GM12878 (cell line): Measurements from ENCODE around the gene SLC29A2. TPM values are rescaled to one million over a fixed set of nuclear protein-coding genes. Genes with fewer than 3 reads are reported as not detected.
A peak's percentile ranks its signal among the peaks of the same experiment; 100 is the strongest.

ENCODE experiments used
- ATF7 ChIP-seq: fragments of 450-650 bp; IDR thresholded peaks from 2 replicates; pipeline ENCODE4 v1.6.1; 2016; ENCODE audit warnings: low read depth, mild to moderate bottlenecking
- BHLHE40 ChIP-seq, 2 experiments: fragments of 450-650 bp in 1 of 2; IDR thresholded peaks; 2 replicates each; pipeline ENCODE4 v1.6.1; 2011 to 2017; ENCODE audit warnings: low read depth in 2 of 2, borderline replicate concordance in 1 of 2, improper control_type of control experiment in 1 of 2, low read length in 1 of 2, mild to moderate bottlenecking in 1 of 2
- BRCA1 ChIP-seq: IDR thresholded peaks from 2 replicates; pipeline ENCODE4 v1.6.1; 2011; ENCODE audit warnings: low read depth, low read length, improper control_type of control experiment
- CBX5 ChIP-seq: sonication (generic); IDR thresholded peaks from 2 replicates; pipeline ENCODE4 v1.6.1; 2016; ENCODE audit warnings: low read depth, moderate library complexity, mild to moderate bottlenecking, inconsistent platforms
- EGR1 ChIP-seq, 2 experiments: IDR thresholded peaks; 1 replicate in 1 of 2; 2 replicates in 1 of 2; pipeline ENCODE4 v1.6.1; 2011 to 2012; ENCODE audit warnings: low read depth in 2 of 2, low read length in 2 of 2, borderline replicate concordance in 1 of 2, mild to moderate bottlenecking in 1 of 2, moderate library complexity in 1 of 2
- FOS ChIP-seq: IDR thresholded peaks from 3 replicates; pipeline ENCODE4 v1.6.1; 2011; ENCODE audit warnings: borderline replicate concordance; ENCODE audit not compliant: insufficient read length; ENCODE audit errors: extremely low read depth
- NFXL1 ChIP-seq: fragments of 450-650 bp; IDR thresholded peaks from 2 replicates; pipeline ENCODE4 v1.6.1; 2017; ENCODE audit warnings: antibody characterized with exemption, mild to moderate bottlenecking, borderline replicate concordance
- RUNX3 ChIP-seq: IDR thresholded peaks from 2 replicates; pipeline ENCODE4 v1.6.1; 2012; ENCODE audit warnings: low read length, inconsistent platforms
- SP1 ChIP-seq: IDR thresholded peaks from one replicate; pipeline ENCODE4 v1.6.1; 2011; ENCODE audit warnings: low read depth, low read length
- SUZ12 ChIP-seq: fragments of 200-600 bp; sonication (generic); IDR thresholded peaks from one replicate; pipeline ENCODE4 v1.6.1; 2018; ENCODE audit warnings: antibody characterized with exemption, mild to moderate bottlenecking; ENCODE audit not compliant: unreplicated experiment
- YY1 ChIP-seq: IDR thresholded peaks from 2 replicates; pipeline ENCODE4 v1.6.1; 2011; ENCODE audit warnings: low read depth, mild to moderate bottlenecking, low read length
- ZNF622 ChIP-seq: fragments of 450-650 bp; IDR thresholded peaks from 2 replicates; pipeline ENCODE4 v1.6.1; 2017; ENCODE audit warnings: mild to moderate bottlenecking, inconsistent platforms
- ZZZ3 ChIP-seq: IDR thresholded peaks from 2 replicates; pipeline ENCODE4 v1.6.1; 2011; ENCODE audit warnings: low read depth; ENCODE audit not compliant: control insufficient read depth, insufficient read length
- polyA plus RNA-seq, 11 experiments: library from polyadenylated mRNA; depleted of rRNA in 4 of 11; unstranded in 6 of 11; stranded (reverse) in 5 of 11; fragments of >200 nt; fragmentation: Nextera tagmentation in 4 of 11; fragmentation: Illumina TruSeq in 1 of 11; extraction: Ambion mirVana in 4 of 11; extraction: Trizol in 1 of 11; gene quantifications; 1 replicate in 1 of 11; 2 replicates in 10 of 11; pipeline versions ENCODE4 v1.2.1 to v1.2.3, GENCODE V29; 2011 to 2016; ENCODE audit warnings: inconsistent platforms in 2 of 11, missing spikeins in 2 of 11, low read depth in 1 of 11
- total RNA-seq, 4 experiments: library from RNA; depleted of rRNA in 3 of 4; stranded (reverse); fragments of >200 nt in 3 of 4; fragmentation: Illumina TruSeq in 1 of 4; extraction: Trizol in 1 of 4; gene quantifications; 2 replicates each; pipeline versions ENCODE4 v1.2.1 to v1.2.3, GENCODE V29; 2013 to 2021
- TF ChIP-seq, protein P1 (sequence below): IDR thresholded peaks from 2 replicates; pipeline ENCODE4 v1.6.1; 2011; ENCODE audit warnings: low read depth, mild to moderate bottlenecking, low read length, moderate library complexity, borderline replicate concordance; ENCODE audit errors: extremely low read depth
- TF ChIP-seq, protein P2 (sequence below): IDR thresholded peaks from 2 replicates; pipeline ENCODE4 v1.6.1; 2012; ENCODE audit warnings: improper control_type of control experiment, low read depth, low read length; ENCODE audit not compliant: insufficient replicate concordance
- TF ChIP-seq, protein P3 (sequence below): fragments of 450-650 bp; IDR thresholded peaks from 2 replicates; pipeline ENCODE4 v1.6.1; 2017; ENCODE audit warnings: mild to moderate bottlenecking
- TF ChIP-seq, protein P4 (sequence below): IDR thresholded peaks from 2 replicates; pipeline ENCODE4 v1.6.1; 2012; ENCODE audit warnings: low read depth, low read length, improper control_type of control experiment
- TF ChIP-seq, protein P5 (sequence below): fragments of 450-650 bp; IDR thresholded peaks from 2 replicates; pipeline ENCODE4 v1.6.1; 2017; ENCODE audit warnings: borderline replicate concordance

Gene SLC29A2
- total and polyA plus RNA-seq, 10 of the 15 experiments (the other 5 are each of a cell fraction or from before 2014, with no cell fraction given), result 0.27 to 7.5 (median 2.2) TPM

DNA sequence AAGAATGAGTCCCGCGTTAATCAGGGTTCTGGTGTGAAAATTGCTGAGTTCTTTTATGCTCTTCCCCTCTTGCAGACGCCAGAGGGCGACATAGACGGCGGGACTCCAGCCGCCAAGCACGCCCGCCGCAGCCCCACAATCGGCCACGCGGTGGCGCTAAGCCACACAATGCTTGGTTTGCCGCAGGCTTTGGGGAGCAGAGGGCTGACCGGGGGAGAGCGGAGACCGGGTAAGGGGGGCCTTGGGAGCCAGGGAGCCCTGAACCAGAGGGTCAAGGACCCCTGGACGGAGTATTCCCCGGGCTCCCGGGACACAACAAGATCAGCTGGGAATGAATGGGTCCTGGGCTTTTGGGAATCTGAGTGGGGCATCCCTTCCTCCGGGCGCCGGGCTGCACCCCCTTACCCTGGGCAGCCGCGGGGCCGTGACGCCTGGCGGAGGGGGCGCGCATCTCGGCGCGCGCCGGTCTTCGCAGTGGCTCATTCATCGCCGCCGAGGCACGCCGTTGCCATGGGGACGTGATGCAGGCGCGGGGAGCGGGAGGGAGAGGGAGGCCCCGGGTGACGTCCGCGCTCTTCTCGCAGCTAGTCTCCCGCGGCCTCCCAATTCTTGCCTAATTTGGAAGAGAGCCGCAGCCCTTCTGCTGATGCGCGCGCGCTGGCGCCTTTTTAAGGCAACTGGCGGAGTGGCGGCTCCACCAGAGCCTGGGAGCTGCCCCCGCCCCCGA is 37.1 kb upstream of the SLC29A2 start (continued):
- TF ChIP-seq CBX5 (no peak), SUZ12 (no peak), RUNX3 (peak; percentile 73), SP1 (peak; percentile 32), ZNF622 (no peak), EGR1 (IDR thresholded peaks at IDR 0.05; ENCODE audit: borderline replicate concordance in 1 of 2, low read depth in 2 of 2, low read length in 2 of 2) (no peak), FOS (no peak), YY1 (peak; percentile 83), ZZZ3 (no peak), BHLHE40 (IDR thresholded peaks at IDR 0.05; ENCODE audit: borderline replicate concordance in 1 of 2, low read depth in 2 of 2, low read length in 1 of 2) (peak; percentile 40 to 65), ATF7 (no peak), BRCA1 (no peak), NFXL1 (no peak)
- TF ChIP-seq, protein P1, sequence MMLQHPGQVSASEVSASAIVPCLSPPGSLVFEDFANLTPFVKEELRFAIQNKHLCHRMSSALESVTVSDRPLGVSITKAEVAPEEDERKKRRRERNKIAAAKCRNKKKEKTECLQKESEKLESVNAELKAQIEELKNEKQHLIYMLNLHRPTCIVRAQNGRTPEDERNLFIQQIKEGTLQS, result 0 out of 2 replicates have a peak, but pooled peaks have one; percentile 39
- TF ChIP-seq, protein P2, sequence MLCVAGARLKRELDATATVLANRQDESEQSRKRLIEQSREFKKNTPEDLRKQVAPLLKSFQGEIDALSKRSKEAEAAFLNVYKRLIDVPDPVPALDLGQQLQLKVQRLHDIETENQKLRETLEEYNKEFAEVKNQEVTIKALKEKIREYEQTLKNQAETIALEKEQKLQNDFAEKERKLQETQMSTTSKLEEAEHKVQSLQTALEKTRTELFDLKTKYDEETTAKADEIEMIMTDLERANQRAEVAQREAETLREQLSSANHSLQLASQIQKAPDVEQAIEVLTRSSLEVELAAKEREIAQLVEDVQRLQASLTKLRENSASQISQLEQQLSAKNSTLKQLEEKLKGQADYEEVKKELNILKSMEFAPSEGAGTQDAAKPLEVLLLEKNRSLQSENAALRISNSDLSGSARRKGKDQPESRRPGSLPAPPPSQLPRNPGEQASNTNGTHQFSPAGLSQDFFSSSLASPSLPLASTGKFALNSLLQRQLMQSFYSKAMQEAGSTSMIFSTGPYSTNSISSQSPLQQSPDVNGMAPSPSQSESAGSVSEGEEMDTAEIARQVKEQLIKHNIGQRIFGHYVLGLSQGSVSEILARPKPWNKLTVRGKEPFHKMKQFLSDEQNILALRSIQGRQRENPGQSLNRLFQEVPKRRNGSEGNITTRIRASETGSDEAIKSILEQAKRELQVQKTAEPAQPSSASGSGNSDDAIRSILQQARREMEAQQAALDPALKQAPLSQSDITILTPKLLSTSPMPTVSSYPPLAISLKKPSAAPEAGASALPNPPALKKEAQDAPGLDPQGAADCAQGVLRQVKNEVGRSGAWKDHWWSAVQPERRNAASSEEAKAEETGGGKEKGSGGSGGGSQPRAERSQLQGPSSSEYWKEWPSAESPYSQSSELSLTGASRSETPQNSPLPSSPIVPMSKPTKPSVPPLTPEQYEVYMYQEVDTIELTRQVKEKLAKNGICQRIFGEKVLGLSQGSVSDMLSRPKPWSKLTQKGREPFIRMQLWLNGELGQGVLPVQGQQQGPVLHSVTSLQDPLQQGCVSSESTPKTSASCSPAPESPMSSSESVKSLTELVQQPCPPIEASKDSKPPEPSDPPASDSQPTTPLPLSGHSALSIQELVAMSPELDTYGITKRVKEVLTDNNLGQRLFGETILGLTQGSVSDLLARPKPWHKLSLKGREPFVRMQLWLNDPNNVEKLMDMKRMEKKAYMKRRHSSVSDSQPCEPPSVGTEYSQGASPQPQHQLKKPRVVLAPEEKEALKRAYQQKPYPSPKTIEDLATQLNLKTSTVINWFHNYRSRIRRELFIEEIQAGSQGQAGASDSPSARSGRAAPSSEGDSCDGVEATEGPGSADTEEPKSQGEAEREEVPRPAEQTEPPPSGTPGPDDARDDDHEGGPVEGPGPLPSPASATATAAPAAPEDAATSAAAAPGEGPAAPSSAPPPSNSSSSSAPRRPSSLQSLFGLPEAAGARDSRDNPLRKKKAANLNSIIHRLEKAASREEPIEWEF, result no peak
- TF ChIP-seq, protein P3, sequence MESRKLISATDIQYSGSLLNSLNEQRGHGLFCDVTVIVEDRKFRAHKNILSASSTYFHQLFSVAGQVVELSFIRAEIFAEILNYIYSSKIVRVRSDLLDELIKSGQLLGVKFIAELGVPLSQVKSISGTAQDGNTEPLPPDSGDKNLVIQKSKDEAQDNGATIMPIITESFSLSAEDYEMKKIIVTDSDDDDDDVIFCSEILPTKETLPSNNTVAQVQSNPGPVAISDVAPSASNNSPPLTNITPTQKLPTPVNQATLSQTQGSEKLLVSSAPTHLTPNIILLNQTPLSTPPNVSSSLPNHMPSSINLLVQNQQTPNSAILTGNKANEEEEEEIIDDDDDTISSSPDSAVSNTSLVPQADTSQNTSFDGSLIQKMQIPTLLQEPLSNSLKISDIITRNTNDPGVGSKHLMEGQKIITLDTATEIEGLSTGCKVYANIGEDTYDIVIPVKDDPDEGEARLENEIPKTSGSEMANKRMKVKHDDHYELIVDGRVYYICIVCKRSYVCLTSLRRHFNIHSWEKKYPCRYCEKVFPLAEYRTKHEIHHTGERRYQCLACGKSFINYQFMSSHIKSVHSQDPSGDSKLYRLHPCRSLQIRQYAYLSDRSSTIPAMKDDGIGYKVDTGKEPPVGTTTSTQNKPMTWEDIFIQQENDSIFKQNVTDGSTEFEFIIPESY, result no peak
- TF ChIP-seq, protein P4, sequence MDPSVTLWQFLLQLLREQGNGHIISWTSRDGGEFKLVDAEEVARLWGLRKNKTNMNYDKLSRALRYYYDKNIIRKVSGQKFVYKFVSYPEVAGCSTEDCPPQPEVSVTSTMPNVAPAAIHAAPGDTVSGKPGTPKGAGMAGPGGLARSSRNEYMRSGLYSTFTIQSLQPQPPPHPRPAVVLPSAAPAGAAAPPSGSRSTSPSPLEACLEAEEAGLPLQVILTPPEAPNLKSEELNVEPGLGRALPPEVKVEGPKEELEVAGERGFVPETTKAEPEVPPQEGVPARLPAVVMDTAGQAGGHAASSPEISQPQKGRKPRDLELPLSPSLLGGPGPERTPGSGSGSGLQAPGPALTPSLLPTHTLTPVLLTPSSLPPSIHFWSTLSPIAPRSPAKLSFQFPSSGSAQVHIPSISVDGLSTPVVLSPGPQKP, result no peak
- TF ChIP-seq, protein P5, sequence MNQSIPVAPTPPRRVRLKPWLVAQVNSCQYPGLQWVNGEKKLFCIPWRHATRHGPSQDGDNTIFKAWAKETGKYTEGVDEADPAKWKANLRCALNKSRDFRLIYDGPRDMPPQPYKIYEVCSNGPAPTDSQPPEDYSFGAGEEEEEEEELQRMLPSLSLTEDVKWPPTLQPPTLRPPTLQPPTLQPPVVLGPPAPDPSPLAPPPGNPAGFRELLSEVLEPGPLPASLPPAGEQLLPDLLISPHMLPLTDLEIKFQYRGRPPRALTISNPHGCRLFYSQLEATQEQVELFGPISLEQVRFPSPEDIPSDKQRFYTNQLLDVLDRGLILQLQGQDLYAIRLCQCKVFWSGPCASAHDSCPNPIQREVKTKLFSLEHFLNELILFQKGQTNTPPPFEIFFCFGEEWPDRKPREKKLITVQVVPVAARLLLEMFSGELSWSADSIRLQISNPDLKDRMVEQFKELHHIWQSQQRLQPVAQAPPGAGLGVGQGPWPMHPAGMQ, result no peak
